ENCODE results near the gene MKI67.

- TF ChIP-seq POLR2A (IDR thresholded peaks at IDR 0.05): no peak
- TF ChIP-seq CTCF (IDR thresholded peaks at IDR 0.05 in 8 of 11, conservative IDR thresholded peaks at IDR 0.05 in 3 of 11): no peak
- peak; percentile 36 to 61 (median 43) for TF ChIP-seq POLR2AphosphoS5 (IDR thresholded peaks at IDR 0.05)
These were observed 40.0 kb downstream of the MKI67 start for GRCh38 chr10:128086003-128086863.

All from spleen (tissue), 7 donors.